SK-MEL-5 (cell line): ENCODE measurements around the gene CRY2. TPM values are rescaled to one million over a fixed set of nuclear protein-coding genes. Genes with fewer than 3 reads are reported as not detected.

Source experiments
- DNase-seq: peaks from one replicate; pipeline ENCODE4 v3.0.0-alpha.2; 2016; ENCODE audit warnings: low read depth, low spot score
- in situ Hi-C: cut with HindIII; loops from 2 replicates; pipeline ENCODE4 v1.10.0; 2016; ENCODE audit warnings: low sequenced_read_pairs, high pct_unique_total_duplicates, low pct_unique_long_range_greater_than_20kb
- total RNA-seq: library from RNA; depleted of rRNA; stranded (reverse); fragments of >200 nt; shearing (Covaris generic); gene quantifications from 2 replicates; pipeline ENCODE4 v1.2.3, GENCODE V29; 2014; rRNA removed

The CRY2 gene
- total RNA-seq, 1 experiment from 2014 or later = 5.4 TPM

GRCh38 chr11:45930031-45930794, 82.9 kb downstream of the CRY2 start:
- DNase-seq = no peak
- in situ Hi-C loops = no loop called here

DNA sequence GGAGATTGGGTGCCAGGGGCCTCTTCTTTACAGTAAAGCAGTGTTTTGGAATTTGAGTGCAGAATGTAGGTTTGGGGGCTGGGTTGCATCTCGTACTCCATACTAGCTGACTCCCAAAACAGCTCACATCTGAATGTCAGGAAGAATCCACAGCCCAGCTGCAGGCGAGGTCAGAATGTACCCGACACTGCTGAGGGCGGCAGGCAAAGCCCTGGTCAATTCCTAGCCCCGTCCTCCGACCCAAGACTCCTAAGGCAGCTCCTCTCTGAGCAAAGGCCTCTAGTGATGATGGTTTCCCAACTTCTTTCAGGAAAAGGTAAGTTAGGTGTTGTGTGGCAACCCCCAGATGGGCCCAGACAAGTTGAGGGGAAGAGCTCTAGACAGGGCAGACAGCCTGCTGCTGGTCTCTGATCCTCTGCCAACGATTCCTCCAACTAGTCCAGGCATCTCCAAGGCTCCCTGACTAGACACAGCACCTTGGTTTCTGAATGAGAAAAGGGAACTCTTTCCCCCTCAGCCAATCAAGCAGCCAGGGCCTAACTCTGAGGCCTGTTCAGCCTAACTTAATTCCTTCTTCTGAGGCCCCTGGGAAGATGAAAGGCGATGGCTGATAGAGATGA, 83.8 kb downstream of the CRY2 start:
- in situ Hi-C loops = no loop called here
- DNase-seq = no peak

DNA sequence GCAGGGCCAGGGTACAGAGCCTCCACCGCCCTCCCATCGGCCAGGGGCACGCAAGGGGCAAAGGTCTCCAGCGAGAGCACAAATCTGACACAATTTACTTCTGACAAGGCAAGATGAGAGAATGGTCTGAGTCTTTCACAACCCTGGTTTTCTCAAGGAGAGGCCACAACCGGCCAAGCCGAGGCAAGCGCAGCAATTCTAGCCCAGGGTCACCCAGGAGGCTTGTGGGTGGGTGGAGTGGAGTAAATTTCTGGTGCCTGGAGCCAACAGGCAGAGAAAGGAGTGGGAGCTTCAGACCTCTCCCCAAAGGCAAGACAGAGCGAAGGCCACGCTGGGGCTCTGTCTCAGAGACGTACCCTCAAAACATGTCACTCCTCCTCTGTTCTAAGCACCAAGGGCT, 84.5 kb downstream of the CRY2 start:
- in situ Hi-C loops = no loop called here
- DNase-seq = no peak

DNA sequence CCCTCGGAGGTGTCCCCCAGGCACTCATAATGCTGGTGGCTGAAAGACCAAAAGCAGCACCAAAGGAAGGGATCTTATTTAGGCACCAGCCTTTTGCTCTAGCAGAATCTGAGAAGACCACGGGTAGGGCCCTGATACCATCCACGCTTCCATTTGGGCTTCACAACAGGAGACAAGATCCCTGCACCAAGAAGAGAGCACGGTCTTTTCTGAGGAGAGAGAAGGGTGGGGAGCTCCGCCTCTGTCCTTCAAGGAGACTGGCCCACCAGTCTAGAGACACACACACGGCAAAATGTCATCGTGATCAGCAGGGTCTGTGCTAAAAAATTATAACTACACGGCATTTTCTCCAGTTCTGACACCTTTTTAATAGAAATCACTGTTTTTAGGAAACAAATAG, 84.9 kb downstream of the CRY2 start:
- in situ Hi-C loops = no loop called here

More for the DNA sequence above, 84.9 kb downstream of the CRY2 start:
- no peak for DNase-seq

Other genes with a start within 250 kb of the CRY2 start
- not detected in 2 replicates for gene CHST1, start 181.9 kb upstream of the CRY2 start, total RNA-seq
- 2.2 and 2.5 TPM in 2 replicates for gene SLC35C1, start 42.3 kb upstream of the CRY2 start, total RNA-seq
- 14.3 and 16.1 TPM in 2 replicates for gene MAPK8IP1, start 38.2 kb downstream of the CRY2 start, total RNA-seq
- 0.37 and 1.2 TPM in 2 replicates for gene FREY1, start 59.8 kb downstream of the CRY2 start, total RNA-seq
- gene PEX16, start 70.4 kb downstream of the CRY2 start, total RNA-seq = 25.8 and 26.0 TPM in 2 replicates
- gene LARGE2, start 75.2 kb downstream of the CRY2 start, total RNA-seq = 0.16 and 0.37 TPM in 2 replicates